Panc1 (cell line): ENCODE results near the gene HES1. TPM values are rescaled to one million over a fixed set of nuclear protein-coding genes. Genes with fewer than 3 reads are reported as not detected.

Experiments used
- ATAC-seq: fragments of 200-7000 bp; cut with Tn5 transposase; 2 replicates; pipeline ENCODE4 v1.9.1; 2020; ENCODE audit warnings: mild to moderate bottlenecking, moderate library complexity
- BruUV-seq: library from RNA; stranded (reverse); fragments of 400-500 nt; replicated peaks from 2 replicates; lab custom pipeline; 2021; lab: Mats Ljungman, UMichigan
- CTCF ChIA-PET: fragments of 300-600 bp; sonication (Branson Sonifier 250); formaldehyde crosslinking; loops from one replicate; lab custom pipeline; 2022; ENCODE audit warnings: antibody characterized with exemption; lab: Charles Lee
- POLR2A ChIA-PET: fragments of 300-600 bp; sonication (Branson Sonifier 250); formaldehyde crosslinking; loops from one replicate; lab custom pipeline; 2022; ENCODE audit warnings: antibody characterized with exemption; lab: Charles Lee
- DNase-seq: peaks from one replicate; pipeline ENCODE4 v3.0.0-alpha.2; 2010; ENCODE audit warnings: low read depth, low spot score
- H3K27ac ChIP-seq: 2 replicates; pipeline ENCODE4 v1.5.1; 2011; ENCODE audit warnings: mild to moderate bottlenecking, low read length, inconsistent platforms
- H3K27me3 ChIP-seq: fragments of 200-500 bp; sonication (Bioruptor generic); 2 replicates; pipeline ENCODE4 v1.6.0; 2014; ENCODE audit warnings: low read length, inconsistent platforms; ENCODE audit not compliant: control insufficient read depth, insufficient read depth
- H3K36me3 ChIP-seq: fragments of 200-500 bp; sonication (Bioruptor generic); 2 replicates; pipeline ENCODE4 v1.5.1; 2014; ENCODE audit warnings: inconsistent platforms, mild to moderate bottlenecking, low read length, moderate library complexity; ENCODE audit not compliant: control insufficient read depth, insufficient read depth
- H3K4me1 ChIP-seq: 2 replicates; pipeline ENCODE4 v1.5.1; 2011; ENCODE audit warnings: inconsistent platforms, mild to moderate bottlenecking, low read length, moderate library complexity; ENCODE audit not compliant: control insufficient read depth, insufficient read depth
- H3K4me3 ChIP-seq, 2 experiments: 2 replicates each; pipeline ENCODE4 v1.5.1; 2011 to 2012; ENCODE audit warnings: low read depth in 2 of 2, low read length in 2 of 2, mild to moderate bottlenecking in 2 of 2, inconsistent platforms in 1 of 2, moderate library complexity in 1 of 2
- H3K9me3 ChIP-seq: fragments of 200-500 bp; sonication (Bioruptor generic); 2 replicates; pipeline ENCODE4 v1.5.1; 2014; ENCODE audit warnings: low read depth, mild to moderate bottlenecking, inconsistent platforms, low read length, moderate library complexity; ENCODE audit not compliant: control insufficient read depth, insufficient read depth
- CTCF ChIP-seq: fragments of 450-650 bp; IDR thresholded peaks from 2 replicates; pipeline ENCODE4 v1.5.1; 2017; ENCODE audit warnings: mild to moderate bottlenecking
- POLR2AphosphoS5 ChIP-seq: IDR thresholded peaks from 2 replicates; pipeline ENCODE4 v1.6.1; 2012; ENCODE audit warnings: mild to moderate bottlenecking, low read depth, low read length, moderate library complexity
- REST ChIP-seq, 2 experiments: IDR thresholded peaks; 2 replicates each; pipeline ENCODE4 v1.6.1; 2011 to 2012; ENCODE audit warnings: low read depth in 2 of 2, control low read depth in 1 of 2, low read length in 1 of 2, mild to moderate bottlenecking in 1 of 2, moderate library complexity in 1 of 2; ENCODE audit not compliant: insufficient read depth in 1 of 2
- SIN3A ChIP-seq: IDR thresholded peaks from 2 replicates; pipeline ENCODE4 v1.6.1; 2012; ENCODE audit warnings: low read depth, mild to moderate bottlenecking, low read length, moderate library complexity, borderline replicate concordance; ENCODE audit not compliant: insufficient read depth
- TCF7L2 ChIP-seq: IDR thresholded peaks from 2 replicates; pipeline ENCODE4 v1.6.1; 2011; ENCODE audit warnings: mild to moderate bottlenecking, low read depth, low read length, inconsistent platforms
- in situ Hi-C: cut with HindIII; loops from 2 replicates; pipeline ENCODE4 v1.10.0; 2016; ENCODE audit warnings: low sequenced_read_pairs, low pct_unique_long_range_greater_than_20kb
- intact Hi-C: fragments of 100-400 bp; cut with micrococcal nuclease; formaldehyde crosslinking; loops from one replicate; pipeline ENCODE4 v1.10.0; 2022; ENCODE audit not compliant: unreplicated experiment
- total RNA-seq: library from RNA; stranded (reverse); gene quantifications from one replicate; pipeline ENCODE4 v1.2.1, GENCODE V29; 2021; ENCODE audit not compliant: unreplicated experiment

HES1 gene
- total RNA-seq, 1 experiment from 2014 or later = 28.5 TPM

DNA sequence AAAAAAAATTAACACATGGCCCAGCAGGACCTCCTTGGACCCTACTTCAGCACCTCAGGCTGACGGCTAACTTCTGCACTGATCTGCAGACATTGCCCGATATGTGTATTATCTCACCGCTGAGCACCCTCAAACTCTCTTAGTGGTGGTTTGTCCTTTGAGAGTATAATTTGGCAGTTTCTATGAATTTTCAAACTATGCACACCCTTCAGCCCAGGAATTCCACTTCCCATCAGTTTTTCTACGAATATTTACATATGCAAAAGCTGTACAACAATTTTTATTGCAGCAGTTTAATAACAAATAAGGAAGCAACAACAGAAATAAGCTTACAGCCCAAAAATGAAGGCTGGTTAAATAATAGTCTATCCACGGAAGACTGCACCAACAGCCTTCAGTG lies 44.6 kb downstream of the HES1 start:
- ChIA-PET POLR2A (no interaction called here), CTCF (interaction anchor here (0.5 kb wide), 1 partner anchor 718 kb away, joined by 4 read pairs; no protein-coding TSS in a partner anchor)
- in situ Hi-C loops = no loop called here
- no peak overlapping the region for H3K27ac ChIP-seq
- H3K36me3 ChIP-seq = no peaks in the 10 kb centered on the region
- no peak overlapping the region for H3K4me3 ChIP-seq
- no peaks in the 10 kb centered on the region for H3K9me3 ChIP-seq
- no peaks in the 10 kb centered on the region for H3K27me3 ChIP-seq
- intact Hi-C loops = no loop called here
- DNase-seq (no peak), ATAC-seq (no peak)
- no TSS peak for BruUV-seq
- peaks cover 7% of the 10 kb centered on the region for H3K4me1 ChIP-seq
- TF ChIP-seq CTCF (no peak), SIN3A (no peak), TCF7L2 (no peak), POLR2AphosphoS5 (no peak)

DNA sequence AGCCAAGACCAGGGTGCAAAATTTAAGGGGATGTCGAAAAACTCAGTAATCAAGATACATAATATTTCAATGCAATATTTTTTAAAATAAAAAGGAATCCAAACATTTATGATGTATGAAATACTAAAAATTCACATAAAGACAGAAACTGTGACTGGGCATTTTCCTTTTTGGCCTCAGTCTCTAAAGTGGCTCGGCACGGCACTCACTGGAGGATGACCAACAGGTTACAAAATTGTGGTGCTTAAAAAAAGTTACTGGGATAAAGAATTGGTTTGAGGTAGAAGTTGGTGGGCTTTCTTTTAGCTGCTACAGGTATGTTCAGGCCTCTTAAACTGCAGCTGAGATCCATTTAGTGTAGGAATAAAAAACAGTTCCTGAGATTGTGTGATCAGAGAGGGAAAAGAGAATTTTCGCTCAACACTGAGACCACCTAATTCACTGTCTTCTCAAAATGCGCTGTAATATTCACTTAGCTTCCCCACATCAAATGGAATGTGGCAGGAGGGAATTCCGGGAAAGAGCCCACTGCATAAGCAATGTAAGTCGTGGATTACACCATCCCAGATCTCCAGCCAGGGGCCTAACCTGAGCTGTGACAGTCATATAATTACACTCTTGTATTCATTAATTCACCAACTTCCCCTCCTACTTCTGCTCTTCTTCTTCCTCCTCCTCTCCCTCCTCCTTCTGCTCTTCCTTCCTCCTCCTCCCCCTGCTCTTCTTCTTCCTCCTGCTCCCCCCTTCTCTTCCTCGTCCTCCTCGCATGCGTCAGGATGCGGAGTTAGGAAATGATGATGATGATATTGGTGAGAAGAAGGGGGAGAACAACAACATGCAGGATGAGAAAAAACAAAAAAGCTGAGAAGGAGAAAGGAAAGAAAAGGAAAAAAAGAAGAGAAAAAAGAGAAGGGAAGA lies 45.9 kb downstream of the HES1 start:
- Histone ChIP-seq H3K9me3 (no peaks in the 10 kb centered on the region), H3K36me3 (no peaks in the 10 kb centered on the region), H3K4me3 (no peak overlapping the region), H3K27me3 (no peaks in the 10 kb centered on the region), H3K27ac (no peak overlapping the region), H3K4me1 (peaks cover 7% of the 10 kb centered on the region)
- no peak for TF ChIP-seq REST (IDR thresholded peaks at IDR 0.05; ENCODE audit: insufficient read depth in 1 of 2, low read depth in 2 of 2, low read length in 1 of 2)
- no peak for TF ChIP-seq POLR2AphosphoS5
- no peak for TF ChIP-seq TCF7L2
- TF ChIP-seq CTCF = no peak
- no peak for TF ChIP-seq SIN3A
- in situ Hi-C loops = no loop called here
- intact Hi-C loops = no loop called here
- no peak for DNase-seq
- BruUV-seq = no TSS peak
- POLR2A ChIA-PET = no interaction called here
- CTCF ChIA-PET = no interaction called here
- no peak for ATAC-seq
